CD4-positive, alpha-beta T cell treated with Interleukin-12 subunit alpha and Interleukin-12 subunit beta, for 1 hour (primary cell): ENCODE data around the gene FURIN.
"Not testable (repeated sequence)": the region's sequence is repeated elsewhere in the genome, so short reads cannot be mapped to it uniquely, and the experiment has no call there.

Experiments
- DNase-seq: peaks from one replicate; pipeline ENCODE4 v3.0.0-alpha.2; 2020

The FURIN gene

GRCh38 chr15:90868261-90868689 is at the start of gene FURIN:
FURIN (plus strand) TSS chr15:90868588; CDS start chr15:90875741, 7,153 bp downstream.
- no peak for DNase-seq

- DNase-seq, result no peak
Measured at GRCh38 chr15:90819390-90819789, 49.0 kb upstream of the FURIN start.

GRCh38 chr15:90819850-90820249 is 48.5 kb upstream of the FURIN start:
- DNase-seq, result no peak

- DNase-seq, result no peak
Measured at GRCh38 chr15:90820481-90820880, 47.9 kb upstream of the FURIN start.

- no peak for DNase-seq
Measured at GRCh38 chr15:90822204-90822955, 46.0 kb upstream of the FURIN start.

- no peak for DNase-seq
Measured at GRCh38 chr15:90823455-90823974, 44.9 kb upstream of the FURIN start.

GRCh38 chr15:90825115-90825899 is 43.1 kb upstream of the FURIN start:
- not testable (repeated sequence) for DNase-seq

- DNase-seq, result not testable (repeated sequence)
Measured at GRCh38 chr15:90826206-90826885, 42.0 kb upstream of the FURIN start.

GRCh38 chr15:90826886-90827435 is 41.4 kb upstream of the FURIN start:
- no peak for DNase-seq

GRCh38 chr15:90828111-90828510 is 40.3 kb upstream of the FURIN start:
- no peak for DNase-seq

GRCh38 chr15:90829126-90829525 is 39.3 kb upstream of the FURIN start:
- no peak for DNase-seq

GRCh38 chr15:90829942-90830440 is 38.4 kb upstream of the FURIN start:
- peak; percentile 29 for DNase-seq

- no peak for DNase-seq
Measured at GRCh38 chr15:90834626-90835025, 33.8 kb upstream of the FURIN start.

GRCh38 chr15:90836296-90836871 is 32.0 kb upstream of the FURIN start:
- DNase-seq, result no peak

GRCh38 chr15:90837094-90837493 is 31.3 kb upstream of the FURIN start:
- DNase-seq, result no peak

- DNase-seq, result peak; percentile 84
Measured at GRCh38 chr15:90838139-90838538, 30.2 kb upstream of the FURIN start.

GRCh38 chr15:90838544-90838943 is 29.8 kb upstream of the FURIN start:
- DNase-seq, result no peak

GRCh38 chr15:90839187-90840071 is 29.0 kb upstream of the FURIN start:
- no peak for DNase-seq

GRCh38 chr15:90840157-90840855 is 28.1 kb upstream of the FURIN start:
- DNase-seq, result no peak

GRCh38 chr15:90840954-90841353 is 27.4 kb upstream of the FURIN start:
- DNase-seq, result no peak

GRCh38 chr15:90844696-90845095 is 23.7 kb upstream of the FURIN start:
- no peak for DNase-seq
